Stimulated activated naive CD8-positive, alpha-beta T cell treated with anti-CD3 and anti-CD28 coated beads, Interleukin-15, amount 100 ng/mL, for 72 hours (primary cell): ENCODE data around the gene TLX1.

Source experiments
- ATAC-seq: fragments of 150-1000 bp; cut with Tn5 transposase; 2 replicates; pipeline ENCODE4 v1.10.0; 2021; ENCODE audit warnings: mild to moderate bottlenecking, moderate library complexity
- DNase-seq, 2 donors: peaks; one replicate each; pipeline ENCODE4 v3.0.0; 2021 to 2022
- H3K27ac Mint-ChIP-seq, 2 donors: one replicate each; pipeline ENCODE4 v1.8.0; 2022; ENCODE audit warnings: mild to moderate bottlenecking in 2 of 2, mixed read lengths in 2 of 2, moderate library complexity in 2 of 2
- H3K27me3 Mint-ChIP-seq: one replicate; pipeline ENCODE4 v1.8.0; 2022; ENCODE audit warnings: mixed read lengths
- H3K4me1 Mint-ChIP-seq: one replicate; pipeline ENCODE4 v1.8.0; 2022; ENCODE audit warnings: mild to moderate bottlenecking, mixed read lengths
- H3K4me3 Mint-ChIP-seq, 2 donors: one replicate each; pipeline ENCODE4 v1.8.0; 2022; ENCODE audit warnings: mild to moderate bottlenecking in 2 of 2, mixed read lengths in 2 of 2, moderate library complexity in 1 of 2
- H3K9me3 Mint-ChIP-seq, 2 donors: one replicate each; pipeline ENCODE4 v1.8.0; 2022; ENCODE audit warnings: mixed read lengths in 2 of 2

Gene TLX1

DNA sequence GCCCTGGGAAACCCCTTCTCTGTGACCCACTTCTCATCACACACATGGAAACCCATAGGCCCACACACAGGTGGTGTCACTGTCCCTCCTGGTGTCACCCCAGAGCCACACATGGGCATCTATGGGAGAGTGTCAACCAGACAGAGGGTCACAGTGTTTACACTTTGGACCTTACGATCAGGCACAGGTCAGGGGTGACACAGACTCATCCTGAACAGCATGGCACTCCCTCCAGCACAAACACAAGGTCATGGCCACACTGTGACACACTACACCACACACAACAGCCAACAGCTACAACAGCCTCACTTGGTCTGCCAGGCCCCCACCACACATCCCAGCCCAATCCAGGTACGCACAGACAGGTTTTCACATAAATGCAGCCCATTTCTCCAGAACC is 6.2 kb downstream of the TLX1 start:
- Mint-ChIP-seq H3K27me3 (peaks cover 100% of the 10 kb centered on the region), H3K9me3 (no peaks in the 10 kb centered on the region), H3K4me3 (no peak overlapping the region), H3K27ac (no peak overlapping the region), H3K4me1 (peaks cover 64% of the 10 kb centered on the region)
- ATAC-seq (no peak), DNase-seq (no peak)

DNA sequence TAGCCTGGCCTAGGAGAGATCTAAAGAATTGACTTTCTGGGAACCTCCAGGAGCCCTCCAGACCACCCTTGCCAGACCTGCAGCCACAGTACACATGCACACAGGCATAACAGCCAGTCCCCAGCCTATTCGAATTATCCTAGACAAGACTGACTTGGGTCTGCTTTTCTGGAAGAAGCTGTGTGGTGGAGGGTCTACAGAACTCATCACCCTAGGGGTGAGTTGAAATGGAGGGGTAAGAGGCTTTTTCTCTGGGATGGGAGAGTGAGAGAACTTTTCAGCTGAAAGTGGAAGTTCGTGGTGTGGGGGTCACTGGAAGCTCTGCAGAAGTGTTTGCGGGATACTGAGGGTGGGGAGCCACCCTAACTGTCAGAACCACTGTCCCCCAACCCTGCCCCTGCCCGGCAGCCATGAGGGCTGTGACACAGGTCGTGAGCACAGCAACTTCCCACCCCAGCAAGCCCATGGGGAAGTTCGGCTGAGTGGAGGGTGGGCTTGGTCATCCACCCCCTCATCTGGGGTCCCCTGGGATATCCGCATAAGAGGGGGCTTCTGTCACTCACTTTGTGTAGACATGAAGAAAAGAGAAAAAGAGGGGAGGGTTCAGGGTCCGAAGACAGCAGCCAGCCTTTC is 7.8 kb downstream of the TLX1 start:
- Mint-ChIP-seq H3K4me3 (no peak overlapping the region), H3K27me3 (peaks cover 100% of the 10 kb centered on the region), H3K4me1 (peaks cover 51% of the 10 kb centered on the region), H3K27ac (no peak overlapping the region), H3K9me3 (no peaks in the 10 kb centered on the region)
- DNase-seq (no peak), ATAC-seq (no peak)

GRCh38 chr10:101139421-101139911 is 8.4 kb downstream of the TLX1 start:
- H3K4me3 Mint-ChIP-seq: peak overlapping the region in 1 of 2 donors; percentile 56
- no peak for ATAC-seq

GRCh38 chr10:101140084-101140949 is 9.2 kb downstream of the TLX1 start:
- Mint-ChIP-seq H3K9me3 (no peaks in the 10 kb centered on the region), H3K4me3 (peak overlapping the region in 1 of 2 donors; percentile 56), H3K27me3 (peaks cover 100% of the 10 kb centered on the region), H3K4me1 (peaks cover 37% of the 10 kb centered on the region), H3K27ac (no peak overlapping the region)
- DNase-seq (no peak), ATAC-seq (no peak)

More at GRCh38 chr10:101139421-101139911, 8.4 kb downstream of the TLX1 start:
- Mint-ChIP-seq H3K27me3 (peaks cover 100% of the 10 kb centered on the region), H3K4me1 (peaks cover 46% of the 10 kb centered on the region), H3K9me3 (no peaks in the 10 kb centered on the region), H3K27ac (no peak overlapping the region)
- no peak for DNase-seq

GRCh38 chr10:101140950-101141615 is 10.0 kb downstream of the TLX1 start:
- no peak overlapping the region for H3K27ac Mint-ChIP-seq
- H3K27me3 Mint-ChIP-seq: peaks cover 100% of the 10 kb centered on the region
- H3K9me3 Mint-ChIP-seq: no peaks in the 10 kb centered on the region
- peaks cover 32% of the 10 kb centered on the region for H3K4me1 Mint-ChIP-seq
- ATAC-seq: no peak
- DNase-seq: no peak
- no peak overlapping the region for H3K4me3 Mint-ChIP-seq

GRCh38 chr10:101141616-101142532 is 10.8 kb downstream of the TLX1 start:
- H3K27ac Mint-ChIP-seq: no peak overlapping the region
- H3K27me3 Mint-ChIP-seq: peaks cover 100% of the 10 kb centered on the region
- H3K9me3 Mint-ChIP-seq: no peaks in the 10 kb centered on the region
- peaks cover 38% of the 10 kb centered on the region for H3K4me1 Mint-ChIP-seq
- DNase-seq: peak; percentile 80 to 81
- no peak overlapping the region for H3K4me3 Mint-ChIP-seq
- ATAC-seq: peak; percentile 87

- Mint-ChIP-seq H3K27ac (no peak overlapping the region), H3K27me3 (peaks cover 100% of the 10 kb centered on the region), H3K4me3 (no peak overlapping the region), H3K4me1 (peaks cover 39% of the 10 kb centered on the region), H3K9me3 (no peaks in the 10 kb centered on the region)
- DNase-seq: no peak
- peak; percentile 3 for ATAC-seq
These were observed 11.6 kb downstream of the TLX1 start for GRCh38 chr10:101142533-101143344.

DNA sequence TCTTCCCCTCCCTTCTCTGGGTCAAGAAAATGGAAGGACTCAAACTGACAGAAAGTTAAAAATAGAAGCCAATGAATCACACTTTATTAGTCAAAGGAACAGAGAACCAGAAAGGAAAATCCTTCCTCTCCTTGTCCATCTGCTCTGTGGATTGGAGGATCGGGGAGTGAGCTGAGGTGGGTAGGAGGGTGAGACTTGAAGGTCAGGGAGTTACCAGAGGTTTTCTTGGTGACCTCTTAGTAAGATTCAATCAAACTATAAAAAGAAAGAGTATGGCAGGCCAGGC is 12.2 kb downstream of the TLX1 start:
- H3K9me3 Mint-ChIP-seq: no peaks in the 10 kb centered on the region
- ATAC-seq (no peak), DNase-seq (no peak)
- peaks cover 36% of the 10 kb centered on the region for H3K4me1 Mint-ChIP-seq
- H3K27ac Mint-ChIP-seq: no peak overlapping the region
- peaks cover 100% of the 10 kb centered on the region for H3K27me3 Mint-ChIP-seq
- H3K4me3 Mint-ChIP-seq: no peak overlapping the region

- no peak for DNase-seq
- Mint-ChIP-seq H3K4me3 (no peak overlapping the region), H3K27me3 (peaks cover 100% of the 10 kb centered on the region), H3K27ac (no peak overlapping the region), H3K4me1 (peaks cover 28% of the 10 kb centered on the region), H3K9me3 (no peaks in the 10 kb centered on the region)
- no peak for ATAC-seq
These were observed 13.0 kb downstream of the TLX1 start for GRCh38 chr10:101144053-101144452.

DNA sequence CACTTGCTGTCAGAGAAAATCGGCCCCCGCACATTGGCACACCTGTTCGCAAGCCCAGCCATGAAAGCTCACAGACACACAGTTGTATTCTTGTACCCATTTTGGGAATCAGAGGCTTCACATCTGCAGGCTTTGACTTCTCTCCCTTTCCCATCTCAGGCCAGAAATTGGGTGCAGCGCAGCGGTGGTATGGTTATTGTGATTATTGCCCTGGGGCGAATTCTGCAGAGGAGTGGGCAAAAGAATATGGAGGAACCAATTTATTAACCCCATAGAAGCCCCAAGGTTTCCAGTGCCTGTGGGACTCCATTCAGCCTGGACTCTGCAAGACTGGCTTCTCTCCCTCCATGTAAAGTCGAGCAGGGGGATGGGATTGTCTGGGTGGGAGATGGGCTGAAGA is 14.0 kb downstream of the TLX1 start:
- Mint-ChIP-seq H3K27ac (no peak overlapping the region), H3K9me3 (no peaks in the 10 kb centered on the region), H3K4me1 (peaks cover 19% of the 10 kb centered on the region), H3K4me3 (no peak overlapping the region), H3K27me3 (peaks cover 100% of the 10 kb centered on the region)
- no peak for DNase-seq
- no peak for ATAC-seq

- ATAC-seq (no peak), DNase-seq (no peak)
- H3K27ac Mint-ChIP-seq: no peak overlapping the region
- peaks cover 19% of the 10 kb centered on the region for H3K4me1 Mint-ChIP-seq
- H3K27me3 Mint-ChIP-seq: peaks cover 100% of the 10 kb centered on the region
- H3K4me3 Mint-ChIP-seq: peak overlapping the region in 1 of 2 donors; percentile 56
- no peaks in the 10 kb centered on the region for H3K9me3 Mint-ChIP-seq
These were observed 14.8 kb downstream of the TLX1 start for GRCh38 chr10:101145750-101146391.

GRCh38 chr10:101146392-101147251 is 15.5 kb downstream of the TLX1 start:
- no peak for DNase-seq
- H3K9me3 Mint-ChIP-seq: no peaks in the 10 kb centered on the region
- H3K4me3 Mint-ChIP-seq: peak overlapping the region in 1 of 2 donors; percentile 56
- no peak overlapping the region for H3K27ac Mint-ChIP-seq
- H3K4me1 Mint-ChIP-seq: peaks cover 19% of the 10 kb centered on the region
- H3K27me3 Mint-ChIP-seq: peaks cover 98% of the 10 kb centered on the region
- no peak for ATAC-seq

GRCh38 chr10:101151395-101151794 is 20.3 kb downstream of the TLX1 start:
- no peak overlapping the region for H3K27ac Mint-ChIP-seq
- ATAC-seq (no peak), DNase-seq (no peak)
- H3K4me3 Mint-ChIP-seq: no peak overlapping the region
- H3K9me3 Mint-ChIP-seq: no peaks in the 10 kb centered on the region
- peaks cover 93% of the 10 kb centered on the region for H3K27me3 Mint-ChIP-seq
- peaks cover 5% of the 10 kb centered on the region for H3K4me1 Mint-ChIP-seq
